ENCODE results near the gene CIITA. TPM values are rescaled to one million over a fixed set of nuclear protein-coding genes. Genes with fewer than 3 reads are reported as not detected.

Gene CIITA
- total and polyA plus RNA-seq, 10 of the 15 experiments (the other 5 are each of a cell fraction or from before 2014, with no cell fraction given), result 11.5 to 145 (median 49.7) TPM

- TF ChIP-seq CUX1 (IDR thresholded peaks at IDR 0.05; ENCODE audit: insufficient replicate concordance, low read depth, low read length) (no peak), BCL3 (IDR thresholded peaks at IDR 0.05; ENCODE audit: borderline replicate concordance, insufficient read depth, low read depth, low read length, poor library complexity, severe bottlenecking) (peak; percentile 90), KLF5 (IDR thresholded peaks at IDR 0.05; ENCODE audit: partially characterized antibody) (no peak), EED (IDR thresholded peaks at IDR 0.05; ENCODE audit: low read depth) (peak; percentile 97), SIN3A (IDR thresholded peaks at IDR 0.05; ENCODE audit: low read depth, low read length) (no peak), SMARCA5 (IDR thresholded peaks at IDR 0.05) (peak; percentile 15; the same call in 1 of the 2 replicates), ATF2 (IDR thresholded peaks at IDR 0.05; ENCODE audit: low read length) (peak; percentile 77), PKNOX1 (IDR thresholded peaks at IDR 0.05) (no peak), BMI1 (IDR thresholded peaks at IDR 0.05; ENCODE audit: borderline replicate concordance) (peak; percentile 69; the same call in 1 of the 2 replicates), BCL11A (IDR thresholded peaks at IDR 0.05; ENCODE audit: low read depth, low read length) (peak; percentile 98), IRF3 (IDR thresholded peaks at IDR 0.05) (no peak), ZNF24 (IDR thresholded peaks at IDR 0.05) (no peak), RFX5 (IDR thresholded peaks at IDR 0.05; ENCODE audit: low read depth, low read length) (no peak), IRF5 (IDR thresholded peaks at IDR 0.05; ENCODE audit: borderline replicate concordance) (no peak), TCF3 (IDR thresholded peaks at IDR 0.05; ENCODE audit: borderline replicate concordance, insufficient read depth, low read depth, low read length) (peak; percentile 99), JUND (IDR thresholded peaks at IDR 0.05; ENCODE audit: low read depth, low read length) (no peak; the same call in 1 of the 2 replicates)
Measured at GRCh38 chr16:10835281-10835931, 41.6 kb upstream of the CIITA start (continued).
